Amniotic epithelial cell (primary cell): ENCODE results near the gene FAM210A.

ENCODE experiments used
- DNase-seq: peaks from one replicate; pipeline ENCODE4 v3.0.0-alpha.2; 2010; ENCODE audit warnings: low read depth

Gene FAM210A

GRCh38 chr18:13645093-13645492 is 81.3 kb downstream of the FAM210A start:
- DNase-seq: no peak

GRCh38 chr18:13643261-13643751 is 83.1 kb downstream of the FAM210A start:
- DNase-seq: no peak

GRCh38 chr18:13642440-13642827 is 83.9 kb downstream of the FAM210A start:
- no peak for DNase-seq

- DNase-seq: no peak
These were observed 84.6 kb downstream of the FAM210A start for GRCh38 chr18:13641551-13642439.

GRCh38 chr18:13640266-13640860 is 86.0 kb downstream of the FAM210A start:
- DNase-seq: no peak

- no peak for DNase-seq
These were observed 87.4 kb downstream of the FAM210A start for GRCh38 chr18:13638719-13639595.

- DNase-seq: no peak
These were observed 91.3 kb downstream of the FAM210A start for GRCh38 chr18:13635046-13635445.

GRCh38 chr18:13633700-13634099 is 92.7 kb downstream of the FAM210A start:
- DNase-seq: no peak

GRCh38 chr18:13630716-13631268 is 95.6 kb downstream of the FAM210A start:
- no peak for DNase-seq

GRCh38 chr18:13629841-13630715 is 96.3 kb downstream of the FAM210A start:
- DNase-seq: peak; percentile 46

- DNase-seq: no peak
These were observed 98.1 kb downstream of the FAM210A start for GRCh38 chr18:13628211-13628610.

- no peak for DNase-seq
These were observed 98.7 kb downstream of the FAM210A start for GRCh38 chr18:13627639-13628038.

GRCh38 chr18:13626544-13626908 is 99.8 kb downstream of the FAM210A start:
- DNase-seq: no peak

- DNase-seq: no peak
These were observed 100.4 kb downstream of the FAM210A start for GRCh38 chr18:13625843-13626543.

GRCh38 chr18:13625355-13625754 is 101.0 kb downstream of the FAM210A start:
- no peak for DNase-seq

GRCh38 chr18:13624563-13625237 is 101.7 kb downstream of the FAM210A start:
- DNase-seq: no peak

- DNase-seq: no peak
These were observed 102.5 kb downstream of the FAM210A start for GRCh38 chr18:13623871-13624270.

- no peak for DNase-seq
These were observed 103.0 kb downstream of the FAM210A start for GRCh38 chr18:13623348-13623747.

- DNase-seq: no peak
These were observed 103.6 kb downstream of the FAM210A start for GRCh38 chr18:13622751-13623150.
